ENCODE data around the gene NPR1. TPM values are rescaled to one million over a fixed set of nuclear protein-coding genes. Genes with fewer than 3 reads are reported as not detected.
"Not testable (repeated sequence)": the region's sequence is repeated elsewhere in the genome, so short reads cannot be mapped to it uniquely, and the experiment has no call there.

Gene NPR1
- total RNA-seq, 6 experiments from 2014 or later = 0.05 TPM; not detected in 5

DNA sequence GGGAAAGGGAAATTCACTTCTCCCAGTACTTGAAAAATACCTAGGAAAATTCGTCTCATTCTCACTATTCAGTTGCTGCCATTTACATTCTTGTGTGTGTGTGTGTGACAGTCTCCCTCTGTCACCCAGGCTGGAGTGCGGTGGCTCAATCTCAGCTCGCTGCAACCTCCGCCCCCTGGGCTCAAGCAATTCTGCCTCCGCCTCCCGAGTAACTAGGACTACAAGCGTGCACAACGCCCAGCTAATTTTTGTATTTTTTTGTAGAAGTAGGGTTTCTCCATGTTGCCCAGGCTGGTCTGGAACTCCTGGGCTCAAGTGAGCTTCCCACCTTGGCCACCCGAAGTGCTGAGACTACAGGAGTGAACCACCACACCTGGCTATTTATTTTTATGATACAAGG, 18.8 kb upstream of the NPR1 start:
- Mint-ChIP-seq H3K4me3 (peak overlapping the region; percentile 95), H3K27ac (peak overlapping the region; percentile 82; the same call in 1 of the 2 replicates), H3K27me3 (ENCODE audit: insufficient read depth) (no peaks in the 10 kb centered on the region; the same call in 1 of the 2 replicates), H3K4me1 (ENCODE audit: low read depth) (peaks cover 21% of the 10 kb centered on the region), H3K36me3 (ENCODE audit: low read depth) (peaks cover 39% of the 10 kb centered on the region), H3K9me3 (no peaks in the 10 kb centered on the region)
- DNase-seq = no peak
- TF ChIP-seq, protein P1, sequence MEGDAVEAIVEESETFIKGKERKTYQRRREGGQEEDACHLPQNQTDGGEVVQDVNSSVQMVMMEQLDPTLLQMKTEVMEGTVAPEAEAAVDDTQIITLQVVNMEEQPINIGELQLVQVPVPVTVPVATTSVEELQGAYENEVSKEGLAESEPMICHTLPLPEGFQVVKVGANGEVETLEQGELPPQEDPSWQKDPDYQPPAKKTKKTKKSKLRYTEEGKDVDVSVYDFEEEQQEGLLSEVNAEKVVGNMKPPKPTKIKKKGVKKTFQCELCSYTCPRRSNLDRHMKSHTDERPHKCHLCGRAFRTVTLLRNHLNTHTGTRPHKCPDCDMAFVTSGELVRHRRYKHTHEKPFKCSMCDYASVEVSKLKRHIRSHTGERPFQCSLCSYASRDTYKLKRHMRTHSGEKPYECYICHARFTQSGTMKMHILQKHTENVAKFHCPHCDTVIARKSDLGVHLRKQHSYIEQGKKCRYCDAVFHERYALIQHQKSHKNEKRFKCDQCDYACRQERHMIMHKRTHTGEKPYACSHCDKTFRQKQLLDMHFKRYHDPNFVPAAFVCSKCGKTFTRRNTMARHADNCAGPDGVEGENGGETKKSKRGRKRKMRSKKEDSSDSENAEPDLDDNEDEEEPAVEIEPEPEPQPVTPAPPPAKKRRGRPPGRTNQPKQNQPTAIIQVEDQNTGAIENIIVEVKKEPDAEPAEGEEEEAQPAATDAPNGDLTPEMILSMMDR (IDR thresholded peaks at IDR 0.05) = no peak

DNA sequence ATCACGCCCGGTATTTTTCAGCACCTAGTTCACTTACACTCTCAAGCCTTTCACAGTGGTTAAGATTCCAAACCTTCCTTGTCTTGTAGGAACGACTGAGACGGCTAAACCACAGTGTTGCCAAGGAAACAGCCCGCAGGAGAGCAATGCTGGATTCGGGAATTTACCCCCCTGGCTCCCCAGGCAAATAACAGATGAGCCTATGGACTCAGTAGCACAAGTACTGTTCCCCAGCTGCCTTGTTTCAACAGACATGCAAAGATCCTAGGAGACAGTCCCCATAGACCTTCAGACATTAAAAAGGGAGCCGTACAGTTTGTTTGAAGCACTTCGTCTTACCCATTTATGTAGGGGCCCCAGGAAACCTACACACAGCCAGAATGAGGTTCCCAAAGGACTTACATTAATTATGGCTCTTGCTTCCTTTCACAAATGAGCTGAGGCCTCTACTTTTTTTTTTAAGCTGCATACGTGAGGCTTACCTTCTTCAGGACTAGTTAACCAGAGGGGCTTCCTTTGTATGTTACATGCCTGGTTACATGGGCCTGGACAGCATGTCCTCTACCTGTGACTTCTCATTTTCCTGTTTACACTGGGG, 17.3 kb upstream of the NPR1 start:
- Mint-ChIP-seq H3K36me3 (ENCODE audit: low read depth) (peaks cover 49% of the 10 kb centered on the region), H3K9me3 (no peaks in the 10 kb centered on the region), H3K27ac (peak overlapping the region; percentile 36; the same call in 1 of the 2 replicates), H3K27me3 (ENCODE audit: insufficient read depth) (no peaks in the 10 kb centered on the region; the same call in 1 of the 2 replicates), H3K4me1 (ENCODE audit: low read depth) (peaks cover 27% of the 10 kb centered on the region), H3K4me3 (no peak overlapping the region)
- TF ChIP-seq, protein P1 (IDR thresholded peaks at IDR 0.05) = no peak
- no peak for DNase-seq

DNA sequence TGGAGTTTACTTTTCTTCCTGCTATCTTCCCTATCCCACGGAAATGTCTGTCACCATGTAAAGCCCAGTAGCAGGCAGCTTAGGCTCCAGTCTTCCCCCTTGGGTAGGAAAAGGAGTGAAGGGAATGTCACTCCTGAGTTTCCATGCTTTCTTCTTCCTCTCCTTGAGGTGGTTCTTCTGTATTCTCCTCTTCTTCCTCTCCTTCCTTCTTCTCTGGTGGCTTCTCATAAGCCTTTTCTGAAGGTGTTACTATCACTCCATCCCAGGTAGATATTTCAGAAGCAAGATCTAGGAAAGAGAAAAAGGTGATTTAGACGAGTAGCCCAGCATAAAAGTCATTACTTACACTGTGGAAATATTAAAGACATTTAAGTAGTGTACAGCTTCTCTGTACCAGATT, 16.2 kb upstream of the NPR1 start:
- Mint-ChIP-seq H3K4me1 (ENCODE audit: low read depth) (peaks cover 27% of the 10 kb centered on the region), H3K9me3 (no peaks in the 10 kb centered on the region), H3K27me3 (ENCODE audit: insufficient read depth) (no peaks in the 10 kb centered on the region; the same call in 1 of the 2 replicates), H3K27ac (peak overlapping the region; percentile 32), H3K36me3 (ENCODE audit: low read depth) (peaks cover 49% of the 10 kb centered on the region), H3K4me3 (no peak overlapping the region)
- no peak for DNase-seq
- TF ChIP-seq, protein P1 (IDR thresholded peaks at IDR 0.05) = no peak

DNA sequence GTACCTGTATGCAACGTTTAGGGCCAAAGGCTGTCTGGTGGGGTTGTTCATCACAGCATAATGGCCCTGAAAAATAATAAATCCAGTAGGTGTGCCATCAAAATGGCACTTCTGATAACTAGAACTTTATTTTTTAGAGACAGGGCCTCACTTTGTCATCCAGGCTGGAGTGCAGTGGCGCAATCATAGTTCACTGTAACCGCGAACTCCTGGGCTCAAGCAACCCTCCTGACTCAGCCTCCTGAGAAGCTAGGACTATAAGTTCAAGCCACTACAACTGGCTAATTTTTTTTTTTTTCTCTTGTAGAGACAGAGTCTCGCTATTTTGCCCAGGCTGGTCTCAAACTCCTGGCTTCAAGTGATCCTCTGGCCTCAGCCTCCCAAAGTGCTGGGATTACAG, 15.3 kb upstream of the NPR1 start:
- H3K4me3 Mint-ChIP-seq = no peak overlapping the region
- TF ChIP-seq, protein P1 (IDR thresholded peaks at IDR 0.05) = no peak
- H3K9me3 Mint-ChIP-seq = no peaks in the 10 kb centered on the region
- peak; percentile 36 for DNase-seq
- H3K27me3 Mint-ChIP-seq (ENCODE audit: insufficient read depth) = no peaks in the 10 kb centered on the region; the same call in 1 of the 2 replicates
- peaks cover 58% of the 10 kb centered on the region for H3K36me3 Mint-ChIP-seq (ENCODE audit: low read depth)
- H3K4me1 Mint-ChIP-seq (ENCODE audit: low read depth) = peaks cover 32% of the 10 kb centered on the region
- peak overlapping the region; percentile 75 for H3K27ac Mint-ChIP-seq

DNA sequence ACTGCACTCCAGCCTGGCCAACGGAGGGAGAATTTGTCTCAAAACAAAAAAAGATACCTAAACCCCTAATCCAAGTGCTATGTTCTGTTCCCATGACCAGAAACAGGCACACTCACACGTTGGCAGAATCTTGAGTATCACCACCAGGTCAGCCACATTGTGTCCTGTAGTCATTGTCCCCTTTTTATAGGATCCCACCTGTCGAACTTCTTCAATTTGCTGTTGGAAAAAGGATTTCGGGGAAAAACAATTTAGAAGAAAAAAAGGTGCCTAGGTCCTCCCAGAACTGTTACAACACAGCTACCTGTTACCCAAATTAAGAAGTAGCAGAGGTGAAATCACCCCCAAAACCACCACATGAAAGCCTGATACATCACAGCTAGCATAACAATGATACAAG, 11.0 kb upstream of the NPR1 start:
- Mint-ChIP-seq H3K27me3 (ENCODE audit: insufficient read depth) (no peaks in the 10 kb centered on the region; the same call in 1 of the 2 replicates), H3K4me3 (no peak overlapping the region)

DNA sequence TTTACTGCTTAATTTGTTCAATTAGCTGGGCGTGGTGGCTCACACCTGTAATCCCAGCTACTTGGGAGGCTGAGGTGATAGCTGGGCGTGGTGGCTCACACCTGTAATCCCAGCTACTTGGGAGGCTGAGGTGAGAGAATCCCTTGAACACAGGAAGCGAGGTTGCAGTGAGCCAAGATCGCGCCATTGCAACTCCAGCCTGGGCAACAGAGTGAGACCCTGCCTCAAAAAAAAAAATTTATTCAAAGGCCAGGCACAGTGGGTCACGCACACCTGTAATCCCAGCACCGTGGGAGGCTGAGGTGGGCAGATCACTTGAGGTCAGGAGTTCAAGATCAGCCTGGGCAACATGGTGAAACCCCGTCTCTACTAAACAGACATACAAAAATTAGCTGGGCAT, 9.8 kb upstream of the NPR1 start:
- not testable (repeated sequence) for H3K4me3 Mint-ChIP-seq
- Mint-ChIP-seq H3K36me3 (ENCODE audit: low read depth) (peaks cover 31% of the 10 kb centered on the region), H3K27ac (peak overlapping the region; percentile 33; the same call in 1 of the 2 replicates)

More for the DNA sequence above, 11.0 kb upstream of the NPR1 start:
- no peaks in the 10 kb centered on the region for H3K9me3 Mint-ChIP-seq
- H3K27ac Mint-ChIP-seq = no peak overlapping the region
- TF ChIP-seq, protein P1 (IDR thresholded peaks at IDR 0.05) = no peak
- H3K4me1 Mint-ChIP-seq (ENCODE audit: low read depth) = peaks cover 44% of the 10 kb centered on the region
- no peak for DNase-seq
- H3K36me3 Mint-ChIP-seq (ENCODE audit: low read depth) = peaks cover 36% of the 10 kb centered on the region

More for the DNA sequence above, 9.8 kb upstream of the NPR1 start:
- not testable (repeated sequence) for H3K9me3 Mint-ChIP-seq; DNase-seq; H3K27me3 Mint-ChIP-seq (ENCODE audit: insufficient read depth)
- H3K4me1 Mint-ChIP-seq (ENCODE audit: low read depth) = peaks cover 40% of the 10 kb centered on the region

Measured in HFFc6 (cell line).